ENCODE results near the gene ARID3A.

DNA sequence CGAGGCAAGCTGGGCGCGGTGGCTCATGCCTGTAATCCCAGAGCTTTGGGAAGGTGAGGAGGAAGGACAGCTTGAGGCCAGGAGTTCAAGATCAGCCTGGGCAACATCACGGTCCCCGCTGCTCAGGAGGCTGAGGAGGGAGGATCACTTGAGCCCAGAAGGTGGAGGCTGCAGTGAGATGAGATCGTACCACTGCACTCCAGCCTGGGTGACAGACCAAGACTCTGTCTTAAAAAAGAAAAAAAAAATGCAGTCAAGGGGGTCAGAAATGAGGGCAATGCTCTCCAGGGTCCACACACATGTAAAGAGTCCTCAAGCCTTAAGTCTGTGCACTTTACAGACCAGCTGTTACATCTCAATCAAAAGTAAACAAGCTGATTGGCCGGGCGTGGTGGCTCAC, 21.3 kb upstream of the ARID3A start:
- TF ChIP-seq POLR2A (IDR thresholded peaks at IDR 0.05; ENCODE audit: low read length), result no peak
- no peak for TF ChIP-seq GATA1 (IDR thresholded peaks at IDR 0.05; ENCODE audit: low read depth, low read length)

Data from erythroblast (primary cell).